Measurements from ENCODE around the gene MLIP. TPM values are rescaled to one million over a fixed set of nuclear protein-coding genes. Genes with fewer than 3 reads are reported as not detected.

Gene MLIP
- total RNA-seq, 2 donors from 2014 or later: under 0.01 to 0.33 TPM

DNA sequence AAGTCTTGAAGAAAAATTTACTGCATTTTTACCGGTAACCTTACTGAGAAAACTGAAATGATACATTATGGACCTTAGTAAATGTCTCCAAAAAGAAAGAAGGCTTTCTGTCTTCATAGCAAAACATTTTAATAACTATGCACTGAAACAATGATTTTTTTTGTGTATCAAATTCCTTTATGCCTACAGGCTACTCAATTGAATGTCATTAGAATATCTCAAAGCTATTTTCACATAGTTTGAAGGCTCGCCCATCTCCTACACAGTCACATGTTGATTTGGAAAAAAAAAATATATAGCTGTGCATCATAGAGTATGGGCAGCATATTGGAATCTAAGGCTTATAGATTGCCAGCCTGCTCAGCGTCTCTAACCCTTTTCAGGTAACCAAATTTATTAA, 12.0 kb upstream of the MLIP start:
- H3K9me3 ChIP-seq: no peaks in the 10 kb centered on the region
- no peaks in the 10 kb centered on the region for H3K36me3 ChIP-seq (replicated peaks in 1 of 2; ENCODE audit: insufficient read depth in 1 of 2, low read depth in 2 of 2)
- intact Hi-C loops (cut with DNase I): no loop called here
- no peak overlapping the region for H3K27ac ChIP-seq
- DNase-seq: no peak
- H3K4me1 ChIP-seq: no peaks in the 10 kb centered on the region
- no peak for ATAC-seq
- 60 to 75% methylated on average over 3 of the region's 3 CpGs for WGBS, 2 donors
- no peaks in the 10 kb centered on the region for H3K27me3 ChIP-seq
- no peak overlapping the region for H3K4me3 ChIP-seq
- TF ChIP-seq, protein P1, sequence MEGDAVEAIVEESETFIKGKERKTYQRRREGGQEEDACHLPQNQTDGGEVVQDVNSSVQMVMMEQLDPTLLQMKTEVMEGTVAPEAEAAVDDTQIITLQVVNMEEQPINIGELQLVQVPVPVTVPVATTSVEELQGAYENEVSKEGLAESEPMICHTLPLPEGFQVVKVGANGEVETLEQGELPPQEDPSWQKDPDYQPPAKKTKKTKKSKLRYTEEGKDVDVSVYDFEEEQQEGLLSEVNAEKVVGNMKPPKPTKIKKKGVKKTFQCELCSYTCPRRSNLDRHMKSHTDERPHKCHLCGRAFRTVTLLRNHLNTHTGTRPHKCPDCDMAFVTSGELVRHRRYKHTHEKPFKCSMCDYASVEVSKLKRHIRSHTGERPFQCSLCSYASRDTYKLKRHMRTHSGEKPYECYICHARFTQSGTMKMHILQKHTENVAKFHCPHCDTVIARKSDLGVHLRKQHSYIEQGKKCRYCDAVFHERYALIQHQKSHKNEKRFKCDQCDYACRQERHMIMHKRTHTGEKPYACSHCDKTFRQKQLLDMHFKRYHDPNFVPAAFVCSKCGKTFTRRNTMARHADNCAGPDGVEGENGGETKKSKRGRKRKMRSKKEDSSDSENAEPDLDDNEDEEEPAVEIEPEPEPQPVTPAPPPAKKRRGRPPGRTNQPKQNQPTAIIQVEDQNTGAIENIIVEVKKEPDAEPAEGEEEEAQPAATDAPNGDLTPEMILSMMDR (IDR thresholded peaks at IDR 0.05): no peak
- TF ChIP-seq POLR2A (IDR thresholded peaks at IDR 0.05): no peak

DNA sequence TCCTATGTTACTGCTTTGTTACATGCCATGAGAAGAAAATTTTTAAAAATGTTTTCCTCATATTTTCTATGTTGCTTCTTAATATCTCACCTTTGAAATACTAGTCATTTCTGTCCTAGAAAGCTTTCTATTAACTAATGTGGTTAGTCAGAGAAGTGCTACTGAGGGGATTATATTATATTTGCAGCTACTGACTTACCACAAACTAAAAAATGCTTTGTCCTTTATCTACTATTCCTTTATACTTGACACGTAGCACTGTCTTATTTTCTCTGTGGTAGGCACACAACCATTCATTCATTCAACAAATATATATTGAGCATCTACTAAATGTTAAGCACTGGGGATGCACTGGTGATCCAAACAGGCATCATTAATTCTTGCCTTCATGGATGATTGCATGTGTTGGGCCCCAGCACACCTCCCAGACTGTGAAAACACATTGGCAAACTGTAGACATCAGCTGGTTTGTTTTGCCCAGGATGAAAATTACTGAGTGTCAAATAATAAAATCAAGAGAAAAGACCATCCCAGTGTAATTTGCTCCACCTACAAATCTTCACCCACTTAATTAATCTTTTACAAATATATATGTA, 10.7 kb upstream of the MLIP start:
- intact Hi-C loops (cut with DNase I): no loop called here
- no peak overlapping the region for H3K4me3 ChIP-seq
- DNase-seq: no peak
- TF ChIP-seq POLR2A (IDR thresholded peaks at IDR 0.05): no peak
- TF ChIP-seq, protein P1 (IDR thresholded peaks at IDR 0.05): no peak
- no peak overlapping the region for H3K27ac ChIP-seq
- H3K36me3 ChIP-seq (replicated peaks in 1 of 2; ENCODE audit: insufficient read depth in 1 of 2, low read depth in 2 of 2): no peaks in the 10 kb centered on the region
- ATAC-seq: no peak
- H3K9me3 ChIP-seq: no peaks in the 10 kb centered on the region
- no peaks in the 10 kb centered on the region for H3K27me3 ChIP-seq
- no peaks in the 10 kb centered on the region for H3K4me1 ChIP-seq
- WGBS, 2 donors: 54 to 66% methylated on average over 1 of the region's 1 CpG

DNA sequence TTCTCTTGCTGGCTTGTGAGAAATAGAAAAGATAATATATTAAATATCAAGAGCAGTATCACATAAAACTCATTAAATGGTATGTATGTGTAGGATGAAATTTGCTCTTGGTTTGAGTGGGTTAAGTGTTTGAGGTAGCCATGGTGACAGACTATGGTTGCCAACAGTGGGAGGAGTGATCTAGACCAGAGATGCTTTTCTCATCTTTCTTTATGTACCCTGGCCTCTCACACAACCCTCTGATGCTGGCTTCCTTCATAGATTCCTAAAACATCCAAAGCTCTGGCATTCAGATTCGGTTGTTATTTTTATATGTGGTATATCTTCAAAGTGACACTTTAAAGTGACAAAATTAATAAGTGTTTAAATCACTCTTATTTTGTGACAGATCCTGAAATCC, 9.0 kb upstream of the MLIP start:
- H3K36me3 ChIP-seq (replicated peaks in 1 of 2; ENCODE audit: insufficient read depth in 1 of 2, low read depth in 2 of 2): no peaks in the 10 kb centered on the region
- no peak overlapping the region for H3K27ac ChIP-seq
- H3K9me3 ChIP-seq: no peaks in the 10 kb centered on the region
- H3K27me3 ChIP-seq: no peaks in the 10 kb centered on the region
- intact Hi-C loops (cut with DNase I): no loop called here
- no peak overlapping the region for H3K4me3 ChIP-seq
- TF ChIP-seq, protein P1 (IDR thresholded peaks at IDR 0.05): no peak
- TF ChIP-seq POLR2A (IDR thresholded peaks at IDR 0.05): no peak
- no peaks in the 10 kb centered on the region for H3K4me1 ChIP-seq
- WGBS, 2 donors: 34 to 39% methylated on average over 1 of the region's 1 CpG
- ATAC-seq (no peak), DNase-seq (no peak)

DNA sequence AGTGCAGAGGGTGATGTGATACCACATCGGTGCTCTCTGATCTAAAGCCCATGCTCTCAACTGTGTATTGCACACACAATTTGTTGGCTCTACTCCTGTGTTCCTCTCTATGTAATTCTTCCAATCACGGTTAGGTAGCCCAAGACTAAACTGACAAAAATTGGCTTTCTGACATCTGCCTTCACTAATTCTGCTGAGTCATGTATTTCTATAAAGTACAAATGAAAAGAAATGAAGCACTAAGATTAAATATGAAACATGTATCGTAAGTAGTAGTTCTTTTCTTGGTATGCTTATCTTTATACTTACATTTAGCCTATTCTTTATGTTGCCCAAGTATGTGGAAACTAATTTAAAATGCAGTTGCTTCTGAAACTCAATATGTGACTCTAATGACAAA, 7.7 kb upstream of the MLIP start:
- DNase-seq (no peak), ATAC-seq (no peak)
- 61 to 72% methylated on average over 3 of the region's 3 CpGs for WGBS, 2 donors
- Histone ChIP-seq H3K27me3 (no peaks in the 10 kb centered on the region), H3K36me3 (replicated peaks in 1 of 2; ENCODE audit: insufficient read depth in 1 of 2, low read depth in 2 of 2) (no peaks in the 10 kb centered on the region), H3K4me3 (no peak overlapping the region), H3K9me3 (no peaks in the 10 kb centered on the region), H3K27ac (no peak overlapping the region), H3K4me1 (no peaks in the 10 kb centered on the region)
- TF ChIP-seq, protein P1 (IDR thresholded peaks at IDR 0.05): no peak
- TF ChIP-seq POLR2A (IDR thresholded peaks at IDR 0.05): no peak
- intact Hi-C loops (cut with DNase I): no loop called here

DNA sequence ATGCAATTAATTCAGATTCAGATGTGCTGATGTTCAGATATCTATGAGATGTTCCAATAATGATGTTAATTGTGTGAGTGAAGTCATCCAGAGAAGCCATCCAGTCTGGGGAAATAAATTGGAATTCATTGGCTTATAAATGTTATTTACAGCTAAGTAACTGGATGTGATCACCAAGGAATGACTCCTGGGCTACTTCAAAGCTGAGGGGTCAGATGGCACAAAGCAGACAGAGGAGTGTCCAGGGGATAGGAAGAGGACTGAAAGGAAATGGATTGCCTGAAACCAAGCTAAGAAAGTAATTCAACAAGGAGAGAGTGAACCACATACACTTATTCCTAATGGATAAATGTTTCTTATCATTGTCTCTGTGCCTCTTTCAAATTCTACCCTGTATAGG, 4.5 kb upstream of the MLIP start:
- TF ChIP-seq, protein P1 (IDR thresholded peaks at IDR 0.05): no peak
- TF ChIP-seq POLR2A (IDR thresholded peaks at IDR 0.05): no peak
- Histone ChIP-seq H3K36me3 (replicated peaks in 1 of 2; ENCODE audit: insufficient read depth in 1 of 2, low read depth in 2 of 2) (no peaks in the 10 kb centered on the region), H3K4me1 (no peaks in the 10 kb centered on the region), H3K4me3 (no peak overlapping the region), H3K27me3 (no peaks in the 10 kb centered on the region), H3K27ac (no peak overlapping the region), H3K9me3 (no peaks in the 10 kb centered on the region)
- DNase-seq (no peak), ATAC-seq (no peak)
- intact Hi-C loops (cut with DNase I): no loop called here

Measured in body of pancreas (tissue), 4 donors.